GM10266 (cell line): ENCODE results near the gene LOC128125822.

ENCODE experiments used
- DNase-seq: peaks from one replicate; pipeline ENCODE4 v3.0.0; 2012; ENCODE audit errors: extremely low spot score
- CTCF ChIP-seq: IDR thresholded peaks from 2 replicates; pipeline ENCODE4 v1.5.1; 2012; ENCODE audit warnings: mild to moderate bottlenecking, low read depth; ENCODE audit not compliant: control insufficient read depth, insufficient read depth; ENCODE audit errors: missing control alignments

LOC128125822 gene

GRCh38 chr6:63597141-63598048 lies 25.1 kb downstream of the LOC128125822 start:
- no peak for DNase-seq
- no peak for TF ChIP-seq CTCF

GRCh38 chr6:63598049-63599036 lies 26.1 kb downstream of the LOC128125822 start:
- DNase-seq, result peak; percentile 78
- peak; percentile 93 for TF ChIP-seq CTCF

- DNase-seq, result no peak
- no peak for TF ChIP-seq CTCF
Observed at GRCh38 chr6:63599243-63599642, 27.0 kb downstream of the LOC128125822 start.

- no peak for TF ChIP-seq CTCF
- no peak for DNase-seq
Observed at GRCh38 chr6:63600136-63600535, 27.9 kb downstream of the LOC128125822 start.

- no peak for TF ChIP-seq CTCF
- no peak for DNase-seq
Observed at GRCh38 chr6:63609231-63609630, 37.0 kb downstream of the LOC128125822 start.

- no peak for DNase-seq
- no peak for TF ChIP-seq CTCF
Observed at GRCh38 chr6:63610944-63611343, 38.7 kb downstream of the LOC128125822 start.

- no peak for TF ChIP-seq CTCF
- DNase-seq, result no peak
Observed at GRCh38 chr6:63611560-63611959, 39.3 kb downstream of the LOC128125822 start.
